ENCODE measurements around the gene MOV10. TPM values are rescaled to one million over a fixed set of nuclear protein-coding genes. Genes with fewer than 3 reads are reported as not detected.
A peak's percentile ranks its signal among the peaks of the same experiment; 100 is the strongest.

The MOV10 gene
- total and polyA plus RNA-seq, 2 of the 13 experiments (the other 11 are each of a cell fraction or from before 2014, with no cell fraction given): 56.4 to 58.2 TPM

GRCh38 chr1:112718691-112719418 lies 44.4 kb downstream of the MOV10 start (continued):
- TF ChIP-seq, protein P1, sequence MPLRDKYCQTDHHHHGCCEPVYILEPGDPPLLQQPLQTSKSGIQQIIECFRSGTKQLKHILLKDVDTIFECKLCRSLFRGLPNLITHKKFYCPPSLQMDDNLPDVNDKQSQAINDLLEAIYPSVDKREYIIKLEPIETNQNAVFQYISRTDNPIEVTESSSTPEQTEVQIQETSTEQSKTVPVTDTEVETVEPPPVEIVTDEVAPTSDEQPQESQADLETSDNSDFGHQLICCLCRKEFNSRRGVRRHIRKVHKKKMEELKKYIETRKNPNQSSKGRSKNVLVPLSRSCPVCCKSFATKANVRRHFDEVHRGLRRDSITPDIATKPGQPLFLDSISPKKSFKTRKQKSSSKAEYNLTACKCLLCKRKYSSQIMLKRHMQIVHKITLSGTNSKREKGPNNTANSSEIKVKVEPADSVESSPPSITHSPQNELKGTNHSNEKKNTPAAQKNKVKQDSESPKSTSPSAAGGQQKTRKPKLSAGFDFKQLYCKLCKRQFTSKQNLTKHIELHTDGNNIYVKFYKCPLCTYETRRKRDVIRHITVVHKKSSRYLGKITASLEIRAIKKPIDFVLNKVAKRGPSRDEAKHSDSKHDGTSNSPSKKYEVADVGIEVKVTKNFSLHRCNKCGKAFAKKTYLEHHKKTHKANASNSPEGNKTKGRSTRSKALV (CRISPR knock-in tag; IDR thresholded peaks at IDR 0.05): no peak
- no peak for TF ChIP-seq EZH2 (conservative IDR thresholded peaks at IDR 0.05; ENCODE audit: low read depth, low read length)
- TF ChIP-seq, protein P2, sequence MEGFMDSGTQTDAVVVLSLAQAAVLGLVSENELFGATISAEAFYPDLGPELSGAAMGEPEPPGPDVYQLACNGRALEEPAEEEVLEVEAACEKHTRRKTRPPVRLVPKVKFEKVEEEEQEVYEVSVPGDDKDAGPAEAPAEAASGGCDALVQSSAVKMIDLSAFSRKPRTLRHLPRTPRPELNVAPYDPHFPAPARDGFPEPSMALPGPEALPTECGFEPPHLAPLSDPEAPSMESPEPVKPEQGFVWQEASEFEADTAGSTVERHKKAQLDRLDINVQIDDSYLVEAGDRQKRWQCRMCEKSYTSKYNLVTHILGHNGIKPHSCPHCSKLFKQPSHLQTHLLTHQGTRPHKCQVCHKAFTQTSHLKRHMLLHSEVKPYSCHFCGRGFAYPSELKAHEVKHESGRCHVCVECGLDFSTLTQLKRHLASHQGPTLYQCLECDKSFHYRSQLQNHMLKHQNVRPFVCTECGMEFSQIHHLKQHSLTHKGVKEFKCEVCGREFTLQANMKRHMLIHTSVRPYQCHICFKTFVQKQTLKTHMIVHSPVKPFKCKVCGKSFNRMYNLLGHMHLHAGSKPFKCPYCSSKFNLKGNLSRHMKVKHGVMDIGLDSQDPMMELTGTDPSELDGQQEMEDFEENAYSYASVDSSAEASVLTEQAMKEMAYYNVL (CRISPR knock-in tag; IDR thresholded peaks at IDR 0.05; ENCODE audit: borderline replicate concordance): no peak
- no peak for TF ChIP-seq FOXM1 (CRISPR knock-in tag; IDR thresholded peaks at IDR 0.05)
- TF ChIP-seq NFYC (CRISPR knock-in tag; IDR thresholded peaks at IDR 0.05): no peak
- TF ChIP-seq, protein P3, sequence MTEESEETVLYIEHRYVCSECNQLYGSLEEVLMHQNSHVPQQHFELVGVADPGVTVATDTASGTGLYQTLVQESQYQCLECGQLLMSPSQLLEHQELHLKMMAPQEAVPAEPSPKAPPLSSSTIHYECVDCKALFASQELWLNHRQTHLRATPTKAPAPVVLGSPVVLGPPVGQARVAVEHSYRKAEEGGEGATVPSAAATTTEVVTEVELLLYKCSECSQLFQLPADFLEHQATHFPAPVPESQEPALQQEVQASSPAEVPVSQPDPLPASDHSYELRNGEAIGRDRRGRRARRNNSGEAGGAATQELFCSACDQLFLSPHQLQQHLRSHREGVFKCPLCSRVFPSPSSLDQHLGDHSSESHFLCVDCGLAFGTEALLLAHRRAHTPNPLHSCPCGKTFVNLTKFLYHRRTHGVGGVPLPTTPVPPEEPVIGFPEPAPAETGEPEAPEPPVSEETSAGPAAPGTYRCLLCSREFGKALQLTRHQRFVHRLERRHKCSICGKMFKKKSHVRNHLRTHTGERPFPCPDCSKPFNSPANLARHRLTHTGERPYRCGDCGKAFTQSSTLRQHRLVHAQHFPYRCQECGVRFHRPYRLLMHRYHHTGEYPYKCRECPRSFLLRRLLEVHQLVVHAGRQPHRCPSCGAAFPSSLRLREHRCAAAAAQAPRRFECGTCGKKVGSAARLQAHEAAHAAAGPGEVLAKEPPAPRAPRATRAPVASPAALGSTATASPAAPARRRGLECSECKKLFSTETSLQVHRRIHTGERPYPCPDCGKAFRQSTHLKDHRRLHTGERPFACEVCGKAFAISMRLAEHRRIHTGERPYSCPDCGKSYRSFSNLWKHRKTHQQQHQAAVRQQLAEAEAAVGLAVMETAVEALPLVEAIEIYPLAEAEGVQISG (CRISPR knock-in tag; IDR thresholded peaks at IDR 0.05): no peak; the same call in 1 of the 2 replicates
- no peak for TF ChIP-seq CHD2 (IDR thresholded peaks at IDR 0.05; ENCODE audit: low read depth, low read length)
- TF ChIP-seq, protein P4, sequence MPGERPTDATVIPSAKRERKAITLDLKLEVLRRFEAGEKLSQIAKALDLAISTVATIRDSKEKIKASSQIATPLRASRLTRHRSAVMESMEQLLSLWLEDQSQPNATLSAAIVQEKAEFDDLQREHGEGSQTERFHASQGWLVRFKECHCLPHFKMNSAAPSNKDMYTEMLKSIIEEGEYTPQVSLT (CRISPR knock-in tag; IDR thresholded peaks at IDR 0.05; ENCODE audit: borderline replicate concordance, low read depth): no peak
- no peak for TF ChIP-seq ZNF619 (CRISPR knock-in tag; IDR thresholded peaks at IDR 0.05)
- TF ChIP-seq RAD21 (CRISPR knock-in tag; IDR thresholded peaks at IDR 0.05): peak; percentile 65
- no peak for TF ChIP-seq ELF1 (CRISPR knock-in tag; IDR thresholded peaks at IDR 0.05)
- TF ChIP-seq ZNF670 (CRISPR knock-in tag; IDR thresholded peaks at IDR 0.05; ENCODE audit: borderline replicate concordance): no peak
- TF ChIP-seq MATR3 (CRISPR knock-in tag; IDR thresholded peaks at IDR 0.05): no peak
- no peak for TF ChIP-seq ZNF607 (CRISPR knock-in tag; IDR thresholded peaks at IDR 0.05; ENCODE audit: borderline replicate concordance)
- TF ChIP-seq HMGXB4 (CRISPR knock-in tag; IDR thresholded peaks at IDR 0.05; ENCODE audit: borderline replicate concordance in 1 of 2, low read depth in 1 of 2): 0 out of 4 replicates have a peak, but pooled peaks of 1 of the 2 experiments have one; percentile 35
- no peak for TF ChIP-seq PATZ1 (CRISPR knock-in tag; IDR thresholded peaks at IDR 0.05)
